ENCODE data around the gene KCNQ1. TPM values are rescaled to one million over a fixed set of nuclear protein-coding genes. Genes with fewer than 3 reads are reported as not detected.

KCNQ1 gene
- total and polyA plus RNA-seq, 2 experiments from 2014 or later, result 0.45 to 0.87 TPM

GRCh38 chr11:2744166-2744565, 299.4 kb downstream of the KCNQ1 start (continued):
- TF ChIP-seq ETS1 (IDR thresholded peaks at IDR 0.05) (no peak), CTCF (conservative IDR thresholded peaks at IDR 0.05; ENCODE audit: low read depth in 2 of 2) (no peak), EZH2phosphoT487 (IDR thresholded peaks at IDR 0.05; ENCODE audit: unreplicated experiment) (no peak), ZNF462 (CRISPR knock-in tag; IDR thresholded peaks at IDR 0.05) (no peak), STAT1 (IDR thresholded peaks at IDR 0.05; ENCODE audit: unreplicated experiment) (no peak), CREB1 (CRISPR knock-in tag; IDR thresholded peaks at IDR 0.05; ENCODE audit: low read depth) (no peak), JUNB (IDR thresholded peaks at IDR 0.05; ENCODE audit: unreplicated experiment) (no peak)

All from GM23338 (cell line).